Right atrium auricular region (tissue), 2 donors: Measurements from ENCODE around the gene ELMO1. TPM values are rescaled to one million over a fixed set of nuclear protein-coding genes. Genes with fewer than 3 reads are reported as not detected.

Source experiments
- DNase-seq: peaks from one replicate; pipeline ENCODE4 v3.0.0-alpha.2; 2019; ENCODE audit warnings: low spot score
- H3K27ac ChIP-seq, 2 donors: fragments of 200-600 bp; sonication (generic); 1 replicate in 1 of 2; 2 replicates in 1 of 2; pipeline ENCODE4 v1.5.1; 2016 to 2019
- H3K27me3 ChIP-seq, 2 donors: fragments of 200-600 bp; sonication (generic); one replicate each; pipeline versions ENCODE4 v1.5.1 to v1.6.0; 2017 to 2019
- H3K36me3 ChIP-seq: fragments of 200-600 bp; sonication (generic); one replicate; pipeline ENCODE4 v1.5.1; 2016
- H3K4me1 ChIP-seq, 2 donors: fragments of 200-600 bp; sonication (generic); one replicate each; pipeline versions ENCODE4 v1.5.1 to v1.6.0; 2017 to 2019
- H3K4me3 ChIP-seq, 2 donors: fragments of 200-600 bp; sonication (generic); 1 replicate in 1 of 2; 2 replicates in 1 of 2; pipeline ENCODE4 v1.5.1; 2017 to 2019; ENCODE audit warnings: mild to moderate bottlenecking in 1 of 2, moderate library complexity in 1 of 2
- H3K9me3 ChIP-seq, 2 donors: fragments of 200-600 bp; sonication (generic); one replicate each; pipeline ENCODE4 v1.5.1; 2019
- total RNA-seq, 2 donors: library from RNA; depleted of rRNA; stranded (reverse); fragments of >200 nt; gene quantifications; one replicate each; pipeline ENCODE4 v1.1.0, GENCODE V29; 2016
- TF ChIP-seq, protein P1 (sequence below), 2 donors: fragments of 200-600 bp; sonication (generic); IDR thresholded peaks; one replicate each; pipeline ENCODE4 v1.5.1; 2019; ENCODE audit warnings: antibody characterized with exemption in 2 of 2

ELMO1 gene
- total RNA-seq, 2 donors from 2014 or later, result 24.4 to 45.1 TPM

GRCh38 chr7:37483627-37484026 is 35.0 kb upstream of the ELMO1 start:
- Histone ChIP-seq H3K4me1 (no peaks in the 10 kb centered on the region), H3K36me3 (no peaks in the 10 kb centered on the region), H3K27me3 (no peaks in the 10 kb centered on the region), H3K4me3 (no peak overlapping the region), H3K9me3 (peaks cover 0 to 8% of the 10 kb centered on the region in 2 donors), H3K27ac (no peak overlapping the region)
- DNase-seq, result no peak
- TF ChIP-seq, protein P1, sequence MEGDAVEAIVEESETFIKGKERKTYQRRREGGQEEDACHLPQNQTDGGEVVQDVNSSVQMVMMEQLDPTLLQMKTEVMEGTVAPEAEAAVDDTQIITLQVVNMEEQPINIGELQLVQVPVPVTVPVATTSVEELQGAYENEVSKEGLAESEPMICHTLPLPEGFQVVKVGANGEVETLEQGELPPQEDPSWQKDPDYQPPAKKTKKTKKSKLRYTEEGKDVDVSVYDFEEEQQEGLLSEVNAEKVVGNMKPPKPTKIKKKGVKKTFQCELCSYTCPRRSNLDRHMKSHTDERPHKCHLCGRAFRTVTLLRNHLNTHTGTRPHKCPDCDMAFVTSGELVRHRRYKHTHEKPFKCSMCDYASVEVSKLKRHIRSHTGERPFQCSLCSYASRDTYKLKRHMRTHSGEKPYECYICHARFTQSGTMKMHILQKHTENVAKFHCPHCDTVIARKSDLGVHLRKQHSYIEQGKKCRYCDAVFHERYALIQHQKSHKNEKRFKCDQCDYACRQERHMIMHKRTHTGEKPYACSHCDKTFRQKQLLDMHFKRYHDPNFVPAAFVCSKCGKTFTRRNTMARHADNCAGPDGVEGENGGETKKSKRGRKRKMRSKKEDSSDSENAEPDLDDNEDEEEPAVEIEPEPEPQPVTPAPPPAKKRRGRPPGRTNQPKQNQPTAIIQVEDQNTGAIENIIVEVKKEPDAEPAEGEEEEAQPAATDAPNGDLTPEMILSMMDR (IDR thresholded peaks at IDR 0.05), result no peak

GRCh38 chr7:37482953-37483352 is 34.3 kb upstream of the ELMO1 start:
- H3K4me3 ChIP-seq, result no peak overlapping the region
- peaks cover 0 to 2% of the 10 kb centered on the region in 2 donors for H3K9me3 ChIP-seq
- no peaks in the 10 kb centered on the region for H3K36me3 ChIP-seq
- no peak overlapping the region for H3K27ac ChIP-seq
- TF ChIP-seq, protein P1 (IDR thresholded peaks at IDR 0.05), result no peak
- no peaks in the 10 kb centered on the region for H3K27me3 ChIP-seq
- no peak for DNase-seq
- H3K4me1 ChIP-seq, result no peaks in the 10 kb centered on the region

- no peak overlapping the region for H3K4me3 ChIP-seq
- H3K27me3 ChIP-seq, result no peaks in the 10 kb centered on the region
- no peaks in the 10 kb centered on the region for H3K36me3 ChIP-seq
- H3K9me3 ChIP-seq, result no peaks in the 10 kb centered on the region
- H3K27ac ChIP-seq, result no peak overlapping the region
- H3K4me1 ChIP-seq, result no peaks in the 10 kb centered on the region
- TF ChIP-seq, protein P1 (IDR thresholded peaks at IDR 0.05), result no peak
- DNase-seq, result no peak
Measured at GRCh38 chr7:37482505-37482904, 33.8 kb upstream of the ELMO1 start.

GRCh38 chr7:37481722-37482288 is 33.1 kb upstream of the ELMO1 start:
- Histone ChIP-seq H3K4me1 (no peaks in the 10 kb centered on the region), H3K36me3 (no peaks in the 10 kb centered on the region), H3K4me3 (no peak overlapping the region), H3K27ac (no peak overlapping the region), H3K27me3 (no peaks in the 10 kb centered on the region), H3K9me3 (no peaks in the 10 kb centered on the region)
- TF ChIP-seq, protein P1 (IDR thresholded peaks at IDR 0.05), result no peak
- DNase-seq, result no peak

DNA sequence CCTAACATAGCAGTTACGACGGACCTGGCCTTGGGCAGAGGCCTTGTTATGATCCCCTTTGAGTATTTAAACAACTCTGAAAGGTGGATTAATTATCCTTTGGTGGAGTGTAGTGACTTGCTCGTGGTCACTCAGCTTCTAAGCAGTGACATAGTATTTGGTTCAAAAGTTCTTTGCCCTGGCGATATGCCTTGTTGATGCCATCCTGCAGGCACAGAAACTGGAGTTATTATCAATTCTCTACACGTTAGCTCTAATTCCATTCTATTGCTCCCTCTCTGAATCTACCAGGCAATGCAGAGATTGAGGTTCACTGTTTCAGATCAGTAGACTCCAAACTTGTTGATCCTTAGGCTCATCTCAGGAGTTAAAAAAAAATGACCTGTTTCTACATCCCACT is 32.5 kb upstream of the ELMO1 start:
- peak overlapping the region in 1 of 2 donors; percentile 31 for H3K27ac ChIP-seq
- H3K4me1 ChIP-seq, result no peaks in the 10 kb centered on the region
- DNase-seq, result no peak
- H3K4me3 ChIP-seq, result no peak overlapping the region
- H3K27me3 ChIP-seq, result no peaks in the 10 kb centered on the region
- no peaks in the 10 kb centered on the region for H3K36me3 ChIP-seq
- TF ChIP-seq, protein P1 (IDR thresholded peaks at IDR 0.05), result no peak
- no peaks in the 10 kb centered on the region for H3K9me3 ChIP-seq
